HG02623 (cell line): ENCODE measurements around the gene EFNA4.
"Not testable (repeated sequence)": the region's sequence is repeated elsewhere in the genome, so short reads cannot be mapped to it uniquely, and the experiment has no call there.

Experiments
- ATAC-seq: cut with Tn5 transposase; IDR thresholded peaks from one replicate; pipeline ENCODE4 v1.9.1; 2021; ENCODE audit warnings: moderate library complexity; ENCODE audit not compliant: unreplicated experiment

The EFNA4 gene

GRCh38 chr1:155116113-155116764 lies 52.7 kb downstream of the EFNA4 start:
- ATAC-seq, result no peak

GRCh38 chr1:155117610-155118009 lies 54.1 kb downstream of the EFNA4 start:
- no peak for ATAC-seq

GRCh38 chr1:155118090-155118489 lies 54.5 kb downstream of the EFNA4 start:
- ATAC-seq, result not testable (repeated sequence)
